ENCODE results near the gene ATP6V1E1.
"Not testable (repeated sequence)": the region's sequence is repeated elsewhere in the genome, so short reads cannot be mapped to it uniquely, and the experiment has no call there.

Gene ATP6V1E1

GRCh38 chr22:17581056-17581455 lies 47.5 kb downstream of the ATP6V1E1 start:
- DNase-seq (ENCODE audit: low read depth in 3 of 3) = no peak

- DNase-seq (ENCODE audit: low read depth in 3 of 3) = no peak
Observed at GRCh38 chr22:17580441-17581031, 48.0 kb downstream of the ATP6V1E1 start.

- DNase-seq (ENCODE audit: low read depth in 3 of 3) = no peak
Observed at GRCh38 chr22:17579535-17579981, 49.0 kb downstream of the ATP6V1E1 start.

GRCh38 chr22:17578136-17578754 lies 50.3 kb downstream of the ATP6V1E1 start:
- no peak for DNase-seq (ENCODE audit: low read depth in 3 of 3)

GRCh38 chr22:17576470-17576869 lies 52.1 kb downstream of the ATP6V1E1 start:
- no peak for DNase-seq (ENCODE audit: low read depth in 3 of 3)

- no peak for DNase-seq (ENCODE audit: low read depth in 3 of 3)
Observed at GRCh38 chr22:17575681-17576080, 52.9 kb downstream of the ATP6V1E1 start.

- no peak for DNase-seq (ENCODE audit: low read depth in 3 of 3)
Observed at GRCh38 chr22:17575151-17575550, 53.4 kb downstream of the ATP6V1E1 start.

- DNase-seq (ENCODE audit: low read depth in 3 of 3) = no peak
Observed at GRCh38 chr22:17570851-17571631, 57.5 kb downstream of the ATP6V1E1 start.

GRCh38 chr22:17569971-17570511 lies 58.5 kb downstream of the ATP6V1E1 start:
- DNase-seq (ENCODE audit: low read depth in 3 of 3) = no peak

GRCh38 chr22:17566776-17567175 lies 61.8 kb downstream of the ATP6V1E1 start:
- DNase-seq (ENCODE audit: low read depth in 3 of 3) = no peak

- not testable (repeated sequence) for DNase-seq (ENCODE audit: low read depth in 3 of 3)
Observed at GRCh38 chr22:17566016-17566687, 62.4 kb downstream of the ATP6V1E1 start.

- no peak for DNase-seq (ENCODE audit: low read depth in 3 of 3)
Observed at GRCh38 chr22:17563936-17564391, 64.6 kb downstream of the ATP6V1E1 start.

- no peak for DNase-seq (ENCODE audit: low read depth in 3 of 3)
Observed at GRCh38 chr22:17562906-17563870, 65.4 kb downstream of the ATP6V1E1 start, which contains the start of gene SLC25A18. SLC25A18 (plus strand) TSS chr22:17563498; CDS start chr22:17579945, 16,447 bp downstream.

GRCh38 chr22:17559188-17559587 lies 69.4 kb downstream of the ATP6V1E1 start:
- no peak for DNase-seq (ENCODE audit: low read depth in 3 of 3)

GRCh38 chr22:17554814-17555213 lies 73.7 kb downstream of the ATP6V1E1 start:
- no peak for DNase-seq (ENCODE audit: low read depth in 3 of 3)

- DNase-seq (ENCODE audit: low read depth in 3 of 3) = no peak
Observed at GRCh38 chr22:17552737-17553136, 75.8 kb downstream of the ATP6V1E1 start.

- no peak for DNase-seq (ENCODE audit: low read depth in 3 of 3)
Observed at GRCh38 chr22:17549655-17550054, 78.9 kb downstream of the ATP6V1E1 start.

GRCh38 chr22:17549183-17549582 lies 79.4 kb downstream of the ATP6V1E1 start:
- DNase-seq (ENCODE audit: low read depth in 3 of 3) = no peak

- no peak for DNase-seq (ENCODE audit: low read depth in 3 of 3)
Observed at GRCh38 chr22:17548756-17549035, 79.9 kb downstream of the ATP6V1E1 start.

- DNase-seq (ENCODE audit: low read depth in 3 of 3) = no peak
Observed at GRCh38 chr22:17548010-17548755, 80.4 kb downstream of the ATP6V1E1 start.

All from stimulated activated CD4-positive, alpha-beta T cell treated with anti-CD3 and anti-CD28 coated beads, TNF-alpha, amount 100 ng/mL, for 24 hours (primary cell).